HCT116 (cell line): Measurements from ENCODE around the gene IPO13. TPM values are rescaled to one million over a fixed set of nuclear protein-coding genes. Genes with fewer than 3 reads are reported as not detected.

Experiments used
- ATAC-seq: fragments of 200-7000 bp; cut with Tn5 transposase; 2 replicates; pipeline ENCODE4 v1.9.1; 2020; ENCODE audit warnings: mild to moderate bottlenecking, moderate library complexity
- BruUV-seq: library from RNA; stranded (reverse); fragments of 400-500 nt; replicated peaks from 2 replicates; lab custom pipeline; 2021; lab: Mats Ljungman, UMichigan
- CTCF ChIA-PET: fragments of 300-600 bp; sonication (Branson Sonifier 250); formaldehyde crosslinking; loops from one replicate; lab custom pipeline; 2021; ENCODE audit warnings: antibody characterized with exemption; lab: Charles Lee
- POLR2A ChIA-PET: fragments of 300-600, 350-600 bp; sonication (Branson Sonifier 250); formaldehyde crosslinking; loops from one replicate; lab custom pipeline; 2021; ENCODE audit warnings: antibody characterized with exemption; lab: Charles Lee
- RAD21 ChIA-PET, 2 experiments: fragments of 300-600 bp; sonication (Branson Sonifier 250); formaldehyde crosslinking; loops; one replicate each; lab custom pipeline; 2023; ENCODE audit warnings: low total read pairs in 2 of 2; ENCODE audit not compliant: uncharacterized antibody in 2 of 2, unreplicated experiment in 2 of 2, low non-redundant PET in 1 of 2; lab: Charles Lee
- DNase-seq: peaks from one replicate; pipeline ENCODE4 v3.0.0-alpha.2; 2010; ENCODE audit warnings: low read depth, low spot score
- H2AFZ ChIP-seq: fragments of 200-600 bp; shearing (Covaris generic), sonication (generic); 2 replicates; pipeline ENCODE4 v1.6.1; 2017; ENCODE audit warnings: low read depth, mixed run types, mixed read lengths, antibody characterized with exemption, low read length; ENCODE audit not compliant: poor library complexity, severe bottlenecking
- H3K27ac ChIP-seq: 2 replicates; pipeline ENCODE4 v1.5.1; 2012; ENCODE audit warnings: low read depth, low read length
- H3K27me3 ChIP-seq: fragments of 200-600 bp; sonication (generic); 2 replicates; pipeline ENCODE4 v1.6.1; 2016; ENCODE audit warnings: mixed run types, low read length, mixed read lengths; ENCODE audit not compliant: insufficient read depth
- H3K36me3 ChIP-seq, 2 experiments: fragments of 200-500 bp in 1 of 2; fragments of 200-600 bp in 1 of 2; sonication (Bioruptor generic) in 1 of 2; sonication (generic) in 1 of 2; 2 replicates each; pipeline versions ENCODE4 v1.5.1 to v1.6.1; 2014 to 2016; ENCODE audit warnings: low read length in 2 of 2, inconsistent platforms in 1 of 2, mixed read lengths in 1 of 2, mixed run types in 1 of 2; ENCODE audit not compliant: insufficient read depth in 2 of 2, control insufficient read depth in 1 of 2
- H3K4me1 ChIP-seq, 2 experiments: fragments of 200-600 bp in 1 of 2; sonication (generic) in 1 of 2; 2 replicates each; pipeline versions ENCODE4 v1.5.1 to v1.6.1; 2012 to 2017; ENCODE audit warnings: low read length in 2 of 2, inconsistent platforms in 1 of 2, mild to moderate bottlenecking in 1 of 2, mixed read lengths in 1 of 2, mixed run types in 1 of 2, moderate library complexity in 1 of 2; ENCODE audit not compliant: insufficient read depth in 2 of 2, control insufficient read depth in 1 of 2
- H3K4me2 ChIP-seq: fragments of 200-600 bp; sonication (generic); 2 replicates; pipeline ENCODE4 v1.6.1; 2017; ENCODE audit warnings: mixed run types, low read length, mixed read lengths
- H3K4me3 ChIP-seq, 2 experiments: fragments of 200-600 bp in 1 of 2; sonication (generic) in 1 of 2; replicated peaks in 1 of 2; 2 replicates each; pipeline ENCODE4 v1.5.1; 2011 to 2016; ENCODE audit warnings: low read length in 2 of 2, control low read depth in 1 of 2, low read depth in 1 of 2, mild to moderate bottlenecking in 1 of 2, mixed read lengths in 1 of 2, mixed run types in 1 of 2
- H3K79me2 ChIP-seq: fragments of 200-600 bp; sonication (generic); 2 replicates; pipeline ENCODE4 v1.6.1; 2017; ENCODE audit warnings: mild to moderate bottlenecking, mixed run types, low read length, moderate library complexity, mixed read lengths; ENCODE audit not compliant: insufficient read depth
- H3K9ac ChIP-seq: fragments of 200-600 bp; sonication (generic); 2 replicates; pipeline ENCODE4 v1.6.1; 2016; ENCODE audit warnings: low read length, mixed read lengths
- H3K9me2 ChIP-seq: fragments of 200-600 bp; sonication (generic), shearing (Covaris generic); 2 replicates; pipeline ENCODE4 v1.6.1; 2017; ENCODE audit warnings: mixed run types, mild to moderate bottlenecking, moderate library complexity; ENCODE audit not compliant: insufficient read depth
- H3K9me3 ChIP-seq, 2 experiments: fragments of 200-500 bp in 1 of 2; fragments of 200-600 bp in 1 of 2; sonication (Bioruptor generic) in 1 of 2; sonication (generic) in 1 of 2; 2 replicates each; pipeline ENCODE4 v1.6.1; 2014 to 2017; ENCODE audit warnings: low read length in 2 of 2, mixed read lengths in 2 of 2, inconsistent platforms in 1 of 2, low read depth in 1 of 2, mild to moderate bottlenecking in 1 of 2, mixed run types in 1 of 2, moderate library complexity in 1 of 2; ENCODE audit not compliant: control insufficient read depth in 1 of 2, insufficient read depth in 1 of 2
- H4K20me1 ChIP-seq: fragments of 200-600 bp; sonication (generic), shearing (Covaris generic); 2 replicates; pipeline ENCODE4 v1.6.1; 2017; ENCODE audit warnings: mixed run types, mild to moderate bottlenecking, moderate library complexity; ENCODE audit not compliant: insufficient read depth
- CEBPB ChIP-seq: IDR thresholded peaks from 2 replicates; pipeline ENCODE4 v1.6.1; 2012; ENCODE audit warnings: low read depth
- EGR1 ChIP-seq: IDR thresholded peaks from 2 replicates; pipeline ENCODE4 v1.6.1; 2012; ENCODE audit warnings: low read depth
- RAD21 ChIP-seq: IDR thresholded peaks from 2 replicates; pipeline ENCODE4 v1.6.1; 2012; ENCODE audit warnings: low read depth, mild to moderate bottlenecking
- YY1 ChIP-seq: IDR thresholded peaks from 2 replicates; pipeline ENCODE4 v1.6.1; 2011; ENCODE audit warnings: low read length, low read depth, moderate library complexity, mild to moderate bottlenecking; ENCODE audit not compliant: insufficient replicate concordance; ENCODE audit errors: extremely low read depth
- intact Hi-C: fragments of 100-400 bp; cut with micrococcal nuclease; formaldehyde crosslinking; loops from 2 replicates; pipeline ENCODE4 v1.10.0; 2022
- total RNA-seq: library from RNA; stranded (reverse); gene quantifications from one replicate; pipeline ENCODE4 v1.2.1, GENCODE V29; 2021; ENCODE audit not compliant: unreplicated experiment
- TF ChIP-seq, protein P1 (sequence below), 3 experiments: fragments of 200-600 bp in 1 of 3; sonication (generic) in 1 of 3; IDR thresholded peaks in 2 of 3; conservative IDR thresholded peaks in 1 of 3; 2 replicates each; pipeline ENCODE4 v1.5.1; 2012 to 2017; ENCODE audit warnings: low read depth in 2 of 3, low read length in 2 of 3, antibody characterized with exemption in 1 of 3, borderline replicate concordance in 1 of 3, control low read depth in 1 of 3, mild to moderate bottlenecking in 1 of 3, mixed read lengths in 1 of 3, mixed run types in 1 of 3, moderate library complexity in 1 of 3; ENCODE audit not compliant: insufficient read depth in 1 of 3

The IPO13 gene
- total RNA-seq, 1 experiment from 2014 or later, result 18.7 TPM

DNA sequence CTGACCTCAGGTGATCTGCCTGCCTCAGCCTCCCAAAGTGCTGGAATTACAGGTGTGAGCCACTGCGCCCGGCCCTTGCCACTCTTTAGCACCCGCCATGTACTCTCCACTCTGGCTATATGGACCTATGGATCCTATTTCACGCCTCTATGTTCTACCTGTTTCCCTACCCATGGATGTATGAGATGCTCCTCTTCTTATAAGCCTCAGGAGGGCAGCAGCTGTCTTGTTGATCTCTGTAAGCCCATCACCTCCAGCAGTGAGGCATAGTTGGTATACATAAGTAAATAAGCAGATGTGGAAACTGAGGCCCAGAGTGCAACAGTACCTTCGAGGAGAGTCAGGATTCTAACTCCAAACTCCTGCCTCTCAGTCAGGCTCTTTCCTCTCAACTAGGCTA is 37.9 kb upstream of the IPO13 start:
- Histone ChIP-seq H3K27ac (no peak overlapping the region), H3K79me2 (no peaks in the 10 kb centered on the region), H3K4me2 (no peak overlapping the region), H2AFZ (no peak overlapping the region), H3K9ac (no peak overlapping the region), H3K36me3 (no peaks in the 10 kb centered on the region), H3K27me3 (peaks cover 11% of the 10 kb centered on the region; the same call in 1 of the 2 replicates), H3K9me2 (no peaks in the 10 kb centered on the region), H3K4me3 (no peak overlapping the region), H4K20me1 (no peaks in the 10 kb centered on the region), H3K4me1 (peaks cover 0 to 16% of the 10 kb centered on the region in 2 experiments; a peak in 2 of 4 replicates), H3K9me3 (no peaks in the 10 kb centered on the region)
- POLR2A ChIA-PET, result no interaction called here
- intact Hi-C loops, result loop anchor here (1.0 kb wide), 1 partner anchor 25 kb away; no protein-coding TSS in a partner anchor
- RAD21 ChIA-PET, result no interaction called here
- DNase-seq (no peak), ATAC-seq (peak; percentile 83)
- CTCF ChIA-PET, result interaction anchor here (2.1 to 4.5 kb wide), 2 partner anchors 25 to 145 kb away, joined by 8 to 20 read pairs; partner anchors contain the start of gene ARTN
- TF ChIP-seq, protein P1, sequence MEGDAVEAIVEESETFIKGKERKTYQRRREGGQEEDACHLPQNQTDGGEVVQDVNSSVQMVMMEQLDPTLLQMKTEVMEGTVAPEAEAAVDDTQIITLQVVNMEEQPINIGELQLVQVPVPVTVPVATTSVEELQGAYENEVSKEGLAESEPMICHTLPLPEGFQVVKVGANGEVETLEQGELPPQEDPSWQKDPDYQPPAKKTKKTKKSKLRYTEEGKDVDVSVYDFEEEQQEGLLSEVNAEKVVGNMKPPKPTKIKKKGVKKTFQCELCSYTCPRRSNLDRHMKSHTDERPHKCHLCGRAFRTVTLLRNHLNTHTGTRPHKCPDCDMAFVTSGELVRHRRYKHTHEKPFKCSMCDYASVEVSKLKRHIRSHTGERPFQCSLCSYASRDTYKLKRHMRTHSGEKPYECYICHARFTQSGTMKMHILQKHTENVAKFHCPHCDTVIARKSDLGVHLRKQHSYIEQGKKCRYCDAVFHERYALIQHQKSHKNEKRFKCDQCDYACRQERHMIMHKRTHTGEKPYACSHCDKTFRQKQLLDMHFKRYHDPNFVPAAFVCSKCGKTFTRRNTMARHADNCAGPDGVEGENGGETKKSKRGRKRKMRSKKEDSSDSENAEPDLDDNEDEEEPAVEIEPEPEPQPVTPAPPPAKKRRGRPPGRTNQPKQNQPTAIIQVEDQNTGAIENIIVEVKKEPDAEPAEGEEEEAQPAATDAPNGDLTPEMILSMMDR (IDR thresholded peaks at IDR 0.05 in 2 of 3, conservative IDR thresholded peaks at IDR 0.05 in 1 of 3; ENCODE audit: borderline replicate concordance in 1 of 3, insufficient read depth in 1 of 3, low read depth in 2 of 3, low read length in 2 of 3), result peak; percentile 33 to 77 (median 35); a peak in 4 of 6 replicates
- TF ChIP-seq RAD21 (peak; percentile 82), CEBPB (no peak)
- no TSS peak for BruUV-seq

- POLR2A ChIA-PET, result no interaction called here
- Histone ChIP-seq H3K27me3 (peaks cover 9% of the 10 kb centered on the region; the same call in 1 of the 2 replicates), H3K27ac (no peak overlapping the region), H4K20me1 (no peaks in the 10 kb centered on the region), H3K9me2 (no peaks in the 10 kb centered on the region), H3K9ac (no peak overlapping the region), H3K36me3 (no peaks in the 10 kb centered on the region), H3K4me3 (no peak overlapping the region), H3K4me2 (no peak overlapping the region), H3K9me3 (no peaks in the 10 kb centered on the region), H3K79me2 (no peaks in the 10 kb centered on the region), H2AFZ (no peak overlapping the region), H3K4me1 (peaks cover 0 to 26% of the 10 kb centered on the region in 2 experiments; a peak in 2 of 4 replicates)
- no TSS peak for BruUV-seq
- DNase-seq (no peak), ATAC-seq (no peak)
- CTCF ChIA-PET, result interaction anchor here (2.1 to 4.5 kb wide), 2 partner anchors 24 to 147 kb away, joined by 8 to 20 read pairs; partner anchors contain the start of gene ARTN
- intact Hi-C loops, result no loop called here
- TF ChIP-seq YY1 (no peak), RAD21 (peak; percentile 41), EGR1 (no peak)
- RAD21 ChIA-PET, result interaction anchor here (0.7 to 0.9 kb wide), 3 partner anchors 100 to 147 kb away, joined by 3 read pairs; no protein-coding TSS in a partner anchor
Observed at GRCh38 chr1:43910343-43910742, 36.4 kb upstream of the IPO13 start.
